OCI-M2 (cell line): Measurements from ENCODE around the gene TRMT11.

Experiments
- DNase-seq: peaks from one replicate; lab custom pipeline; 2025; ENCODE audit not compliant: unreplicated experiment; lab: John Stamatoyannopoulos, UW

The TRMT11 gene

DNA sequence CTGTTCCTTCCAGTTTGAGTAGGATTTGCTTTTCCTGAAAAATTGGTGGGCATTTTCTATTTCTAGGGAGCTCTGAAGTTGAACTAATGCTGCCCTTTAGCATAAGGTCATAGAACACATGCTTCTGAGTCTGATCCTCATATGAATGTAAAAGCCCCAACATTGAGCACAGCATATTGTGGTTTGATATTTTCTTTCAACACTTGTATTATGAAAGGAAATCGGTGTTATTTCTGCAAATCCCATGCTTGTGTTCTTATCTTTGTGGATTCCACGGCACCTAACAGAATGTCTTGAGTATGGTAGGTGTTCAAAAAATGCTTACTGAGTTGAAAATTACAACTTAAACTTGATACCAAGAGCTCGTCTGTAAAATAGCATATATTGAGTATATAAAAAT lies 85.8 kb downstream of the TRMT11 start:
- no peak for DNase-seq

DNA sequence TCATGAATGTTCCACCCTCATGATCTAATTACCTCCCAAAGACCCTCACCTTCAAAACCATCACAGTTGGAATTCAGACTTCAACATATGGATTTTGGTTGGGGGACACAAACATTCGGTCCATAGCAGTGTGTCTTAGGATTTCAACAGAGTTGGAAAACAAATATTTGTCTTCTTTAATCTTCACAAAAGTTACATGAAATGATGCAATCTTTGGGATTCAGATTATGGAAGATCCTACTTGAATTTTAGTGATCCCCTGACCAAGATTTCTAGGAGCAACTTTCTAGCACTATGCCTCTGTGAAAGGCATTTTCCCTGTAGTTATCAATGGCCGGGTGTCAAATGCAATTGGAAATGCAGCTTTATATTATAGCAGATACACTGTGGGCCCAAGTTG lies 86.5 kb downstream of the TRMT11 start:
- DNase-seq, result no peak

DNA sequence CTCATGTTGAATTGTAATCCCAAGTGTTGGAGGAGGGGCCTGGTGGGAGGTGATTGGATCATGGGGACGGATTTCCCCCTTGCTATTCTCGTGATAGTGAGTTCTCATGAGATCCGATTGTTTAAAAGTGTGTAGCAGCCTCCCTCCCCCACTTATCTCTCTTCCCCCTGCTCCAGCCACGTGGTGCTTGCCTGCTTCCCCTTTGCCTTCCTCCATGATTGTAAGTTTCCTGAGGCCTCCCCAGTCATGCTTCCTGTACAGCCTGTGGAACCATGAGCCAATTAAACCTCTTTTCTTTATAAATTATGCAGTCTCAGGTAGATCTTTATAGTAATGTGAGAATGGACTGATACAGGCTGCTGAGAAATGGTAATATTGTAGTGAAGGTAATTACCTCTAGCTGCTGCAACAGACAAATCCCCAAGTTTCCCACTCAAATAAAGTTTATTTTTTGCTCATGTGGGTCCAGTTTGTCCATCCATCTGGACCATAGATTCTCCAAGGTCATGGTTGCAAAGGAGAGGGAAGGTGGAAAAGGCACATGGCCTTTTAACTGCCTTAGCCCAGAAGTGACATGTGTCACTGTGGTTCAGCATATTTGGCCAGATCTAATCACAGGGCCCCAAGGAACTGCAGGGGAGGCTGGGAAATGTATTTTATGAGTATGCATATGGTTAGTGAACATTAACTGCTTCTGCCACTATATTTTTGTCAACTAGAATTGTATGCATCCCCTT lies 89.2 kb downstream of the TRMT11 start:
- DNase-seq, result no peak

DNA sequence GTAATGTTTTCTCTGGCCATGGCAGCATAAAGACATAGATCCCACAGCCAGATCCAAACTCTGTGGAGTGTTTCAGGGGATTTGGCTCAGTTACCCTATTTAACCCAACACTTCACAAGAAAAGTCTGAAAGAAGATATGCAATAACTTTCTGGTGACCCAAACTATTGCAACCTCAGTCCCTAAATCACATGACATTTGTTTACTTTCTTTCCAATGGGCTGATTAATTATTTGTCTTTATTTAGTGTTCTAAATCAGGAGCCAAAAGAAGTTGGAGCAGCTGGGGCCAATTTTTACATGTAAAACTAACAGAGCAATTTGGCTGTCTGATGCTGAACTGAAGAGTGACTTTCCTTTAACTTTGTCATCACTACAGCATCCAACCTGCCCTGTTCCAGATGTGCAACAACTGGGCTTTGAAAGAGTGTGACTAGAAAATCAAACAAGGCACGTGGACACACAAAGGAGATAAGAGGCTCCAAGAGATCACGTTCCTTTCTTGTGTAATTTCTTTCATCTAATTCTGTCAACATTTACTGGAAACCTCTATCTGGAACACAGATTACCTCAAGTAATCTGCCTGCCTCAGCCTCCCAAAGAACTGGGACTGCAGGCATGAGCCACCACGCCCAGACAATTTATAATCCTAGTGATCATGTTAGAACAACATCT lies 90.8 kb downstream of the TRMT11 start:
- no peak for DNase-seq

DNA sequence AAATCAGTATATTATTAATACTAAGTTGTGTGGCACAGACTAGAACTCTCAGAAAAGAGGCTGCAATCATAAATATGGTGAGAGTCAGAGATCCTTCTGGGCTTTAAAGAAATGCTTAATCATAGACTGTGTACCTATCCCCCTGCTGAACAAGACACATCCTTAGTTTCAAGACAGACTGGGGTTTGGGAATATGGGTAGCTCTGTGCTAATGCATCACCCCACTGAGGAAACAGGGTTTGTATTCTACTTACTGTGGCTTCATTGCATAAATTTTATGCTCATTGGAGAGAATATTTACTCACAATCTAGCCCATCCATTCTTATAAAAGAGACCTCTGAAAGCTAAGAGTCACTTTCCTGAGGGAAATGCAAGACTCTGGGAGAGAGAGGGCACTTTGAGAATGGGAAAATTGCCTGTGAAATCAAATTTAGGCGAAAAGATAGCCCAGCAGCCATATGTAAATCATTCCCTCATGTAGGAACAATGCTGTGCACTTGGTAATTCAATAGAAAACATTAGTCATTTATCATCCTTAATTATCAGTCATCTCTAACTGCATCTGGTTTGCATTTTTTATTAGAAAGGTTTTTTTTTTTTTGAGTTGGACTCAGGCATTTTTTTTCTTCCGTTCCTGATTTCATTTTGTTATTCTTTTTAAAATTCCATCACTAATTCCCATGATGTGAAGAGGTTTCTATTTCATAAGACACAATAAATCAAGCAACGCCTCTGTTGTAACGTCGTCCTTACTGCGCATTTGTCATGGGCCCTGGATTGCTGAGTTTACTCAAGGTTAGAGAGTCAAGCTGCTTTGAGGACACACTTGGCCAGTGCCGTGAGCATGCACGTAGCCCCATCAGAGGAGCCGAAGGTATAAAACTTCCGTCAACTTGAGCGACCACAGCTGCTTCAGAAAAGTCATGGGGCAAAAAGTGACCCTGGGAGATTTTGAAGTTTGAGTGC lies 91.8 kb downstream of the TRMT11 start:
- DNase-seq, result no peak

DNA sequence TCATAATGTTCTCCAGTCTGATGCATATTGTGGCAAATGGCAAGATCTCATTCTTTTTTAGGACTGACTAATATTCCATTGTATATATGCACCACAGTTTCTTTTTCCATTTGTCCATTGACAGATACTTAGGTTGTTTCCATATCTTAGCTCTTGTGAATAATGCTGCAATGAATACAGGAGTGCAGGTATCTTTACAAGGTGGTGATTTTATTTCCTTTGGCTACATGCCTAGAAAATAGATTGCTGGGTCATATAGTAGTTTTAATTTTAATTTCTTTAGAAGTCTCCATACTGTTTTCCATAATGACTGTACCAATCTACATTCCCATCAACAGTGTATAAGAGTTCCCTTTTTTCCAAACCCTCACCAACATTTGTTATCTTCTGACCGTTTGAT lies 97.5 kb downstream of the TRMT11 start:
- DNase-seq, result no peak

DNA sequence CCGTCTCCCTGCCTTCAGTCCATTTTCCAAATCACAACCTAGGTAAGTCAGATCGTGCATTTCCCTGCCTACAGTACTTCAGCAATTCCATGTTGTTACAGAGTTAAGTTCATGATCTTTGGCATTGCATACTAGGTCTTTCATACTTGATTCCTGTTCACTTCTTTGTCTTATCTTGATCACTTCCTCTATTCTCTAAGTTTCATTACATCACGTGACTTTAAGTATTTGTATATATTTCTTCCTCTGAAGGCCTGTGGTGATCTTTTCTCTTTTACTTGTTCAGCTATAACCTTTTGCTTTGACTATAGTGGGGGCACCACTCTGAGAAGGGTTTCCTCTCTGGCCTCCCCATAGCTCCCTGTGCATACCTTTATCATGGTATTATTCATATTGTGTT lies 100.2 kb downstream of the TRMT11 start:
- no peak for DNase-seq
